Caco-2 (cell line): Measurements from ENCODE around the gene PGLYRP4. TPM values are rescaled to one million over a fixed set of nuclear protein-coding genes. Genes with fewer than 3 reads are reported as not detected.

Source experiments
- BruUV-seq: library from RNA; stranded (reverse); fragments of 400-500 nt; replicated peaks from 2 replicates; lab custom pipeline; 2021; lab: Mats Ljungman, UMichigan
- CTCF ChIA-PET: fragments of 300-600 bp; sonication (Branson Sonifier 250); formaldehyde crosslinking; loops from one replicate; lab custom pipeline; 2022; ENCODE audit warnings: antibody characterized with exemption; lab: Charles Lee
- POLR2A ChIA-PET: fragments of 300-600 bp; sonication (Branson Sonifier 250); formaldehyde crosslinking; loops from one replicate; lab custom pipeline; 2022; ENCODE audit warnings: antibody characterized with exemption; lab: Charles Lee
- DNase-seq, 2 experiments: peaks; one replicate each; pipeline versions ENCODE4 v3.0.0 to v3.0.0-alpha.2; 2020 to 2022
- H3K27me3 ChIP-seq: replicated peaks from 2 replicates; pipeline ENCODE4 v1.6.0; 2011; ENCODE audit warnings: low read length; ENCODE audit not compliant: control insufficient read depth, insufficient read depth
- H3K36me3 ChIP-seq: 2 replicates; pipeline ENCODE4 v1.5.1; 2011; ENCODE audit warnings: low read length; ENCODE audit not compliant: control insufficient read depth, insufficient read depth
- H3K4me1 ChIP-seq: fragments of 250-450 bp; sonication (Bioruptor Pico); 2 replicates; pipeline ENCODE4 v1.5.1; 2020; ENCODE audit warnings: mild to moderate bottlenecking
- H3K4me3 ChIP-seq: 2 replicates; pipeline ENCODE4 v1.5.1; 2011; ENCODE audit warnings: low read depth, mild to moderate bottlenecking, control low read depth, low read length
- H3K9me3 ChIP-seq: fragments of 250-450 bp; sonication (Bioruptor Pico); 2 replicates; pipeline ENCODE4 v1.5.1; 2020; ENCODE audit warnings: mild to moderate bottlenecking, moderate library complexity
- H3K27ac Mint-ChIP-seq: one replicate; pipeline ENCODE4 v1.8.0; 2022; ENCODE audit warnings: mixed read lengths; ENCODE audit not compliant: unreplicated experiment
- H3K27me3 Mint-ChIP-seq: one replicate; pipeline ENCODE4 v1.8.0; 2022; ENCODE audit warnings: mixed read lengths; ENCODE audit not compliant: insufficient read depth, unreplicated experiment
- H3K36me3 Mint-ChIP-seq: one replicate; pipeline ENCODE4 v1.8.0; 2022; ENCODE audit warnings: mild to moderate bottlenecking, mixed read lengths; ENCODE audit not compliant: insufficient read depth, unreplicated experiment
- H3K4me1 Mint-ChIP-seq: one replicate; pipeline ENCODE4 v1.8.0; 2022; ENCODE audit warnings: low read depth, mixed read lengths; ENCODE audit not compliant: unreplicated experiment
- H3K4me3 Mint-ChIP-seq: one replicate; pipeline ENCODE4 v1.8.0; 2022; ENCODE audit warnings: mild to moderate bottlenecking, moderate library complexity, mixed read lengths; ENCODE audit not compliant: unreplicated experiment
- H3K9me3 Mint-ChIP-seq: one replicate; pipeline ENCODE4 v1.8.0; 2022; ENCODE audit warnings: mixed read lengths; ENCODE audit not compliant: unreplicated experiment
- intact Hi-C: fragments of 100-400 bp; cut with micrococcal nuclease; formaldehyde crosslinking; loops from one replicate; pipeline ENCODE4 v1.10.0; 2022; ENCODE audit not compliant: unreplicated experiment
- total RNA-seq: library from RNA; stranded (reverse); gene quantifications from 2 replicates; pipeline ENCODE4 v1.2.3, GENCODE V29; 2022
- TF ChIP-seq, protein P1 (sequence below), 2 experiments: fragments of 200-600 bp in 1 of 2; IDR thresholded peaks; 1 replicate in 1 of 2; 2 replicates in 1 of 2; pipeline versions ENCODE4 v1.5.1 to v1.8.0; 2011 to 2022; ENCODE audit warnings: antibody characterized with exemption in 1 of 2, control low read depth in 1 of 2, inconsistent platforms in 1 of 2, low read depth in 1 of 2, low read length in 1 of 2, mild to moderate bottlenecking in 1 of 2, moderate library complexity in 1 of 2; ENCODE audit not compliant: insufficient read depth in 1 of 2, severe bottlenecking in 1 of 2, unreplicated experiment in 1 of 2

Gene PGLYRP4
- total RNA-seq, 1 experiment from 2014 or later = not detected

DNA sequence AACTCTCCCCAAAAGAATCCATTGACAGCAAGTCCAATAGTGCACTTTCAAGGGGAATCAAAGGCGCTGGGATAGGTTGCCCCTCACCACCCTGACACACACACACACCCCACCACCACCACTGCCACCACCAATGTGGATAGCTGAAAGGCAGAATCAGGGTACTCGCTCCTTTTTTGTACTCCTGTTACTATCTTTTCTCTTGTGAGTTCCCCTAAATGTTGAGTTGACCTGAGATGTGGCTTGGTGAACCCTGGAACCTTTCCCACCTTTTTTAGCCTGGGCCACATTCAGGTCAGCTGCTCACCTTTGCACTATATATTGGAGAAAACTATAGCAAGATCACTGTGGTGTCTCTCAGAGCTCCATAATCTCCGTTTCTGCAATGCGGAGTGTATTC is 38.4 kb upstream of the PGLYRP4 start:
- peaks cover 16% of the 10 kb centered on the region for H3K27me3 Mint-ChIP-seq
- TF ChIP-seq, protein P1, sequence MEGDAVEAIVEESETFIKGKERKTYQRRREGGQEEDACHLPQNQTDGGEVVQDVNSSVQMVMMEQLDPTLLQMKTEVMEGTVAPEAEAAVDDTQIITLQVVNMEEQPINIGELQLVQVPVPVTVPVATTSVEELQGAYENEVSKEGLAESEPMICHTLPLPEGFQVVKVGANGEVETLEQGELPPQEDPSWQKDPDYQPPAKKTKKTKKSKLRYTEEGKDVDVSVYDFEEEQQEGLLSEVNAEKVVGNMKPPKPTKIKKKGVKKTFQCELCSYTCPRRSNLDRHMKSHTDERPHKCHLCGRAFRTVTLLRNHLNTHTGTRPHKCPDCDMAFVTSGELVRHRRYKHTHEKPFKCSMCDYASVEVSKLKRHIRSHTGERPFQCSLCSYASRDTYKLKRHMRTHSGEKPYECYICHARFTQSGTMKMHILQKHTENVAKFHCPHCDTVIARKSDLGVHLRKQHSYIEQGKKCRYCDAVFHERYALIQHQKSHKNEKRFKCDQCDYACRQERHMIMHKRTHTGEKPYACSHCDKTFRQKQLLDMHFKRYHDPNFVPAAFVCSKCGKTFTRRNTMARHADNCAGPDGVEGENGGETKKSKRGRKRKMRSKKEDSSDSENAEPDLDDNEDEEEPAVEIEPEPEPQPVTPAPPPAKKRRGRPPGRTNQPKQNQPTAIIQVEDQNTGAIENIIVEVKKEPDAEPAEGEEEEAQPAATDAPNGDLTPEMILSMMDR (IDR thresholded peaks at IDR 0.05; ENCODE audit: insufficient read depth in 1 of 2, low read depth in 1 of 2, low read length in 1 of 2, severe bottlenecking in 1 of 2, unreplicated experiment in 1 of 2) = no peak
- Histone ChIP-seq H3K9me3 (peaks cover 4% of the 10 kb centered on the region; the same call in 1 of the 2 replicates), H3K36me3 (no peaks in the 10 kb centered on the region), H3K27me3 (no peaks in the 10 kb centered on the region; the same call in 1 of the 2 replicates), H3K4me3 (no peak overlapping the region), H3K4me1 (no peaks in the 10 kb centered on the region)
- POLR2A ChIA-PET = no interaction called here
- CTCF ChIA-PET = no interaction called here
- H3K36me3 Mint-ChIP-seq = no peaks in the 10 kb centered on the region
- no peak for DNase-seq
- H3K4me3 Mint-ChIP-seq = no peak overlapping the region
- no TSS peak for BruUV-seq
- no peaks in the 10 kb centered on the region for H3K4me1 Mint-ChIP-seq
- peaks cover 8% of the 10 kb centered on the region for H3K9me3 Mint-ChIP-seq
- H3K27ac Mint-ChIP-seq = no peak overlapping the region
- intact Hi-C loops = no loop called here

DNA sequence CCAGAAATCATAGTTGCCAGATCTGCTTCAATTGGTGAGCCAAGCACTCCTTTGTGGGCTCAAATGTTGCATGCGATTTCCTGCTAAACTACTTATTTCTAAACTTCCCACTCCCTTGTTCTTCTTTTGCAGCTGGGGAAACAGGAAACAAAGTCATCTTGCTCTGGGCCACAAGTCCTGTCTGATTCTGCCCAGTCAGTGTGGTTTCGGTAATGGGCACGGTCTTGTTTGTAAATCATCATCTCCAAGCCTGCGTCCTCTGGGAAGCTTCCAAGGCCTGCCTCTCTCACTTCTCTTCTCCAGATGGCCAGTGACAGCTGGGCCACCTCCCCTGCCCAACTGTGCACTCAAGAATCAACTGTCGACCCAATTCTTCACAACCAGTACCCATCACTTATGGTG is 37.9 kb upstream of the PGLYRP4 start:
- no peak for DNase-seq
- H3K4me1 ChIP-seq = no peaks in the 10 kb centered on the region
- H3K36me3 ChIP-seq = no peaks in the 10 kb centered on the region
- H3K9me3 ChIP-seq = peaks cover 7% of the 10 kb centered on the region; the same call in 1 of the 2 replicates
- peaks cover 17% of the 10 kb centered on the region for H3K27me3 Mint-ChIP-seq
- peaks cover 13% of the 10 kb centered on the region for H3K9me3 Mint-ChIP-seq
- no peaks in the 10 kb centered on the region; the same call in 1 of the 2 replicates for H3K27me3 ChIP-seq
- H3K27ac Mint-ChIP-seq = no peak overlapping the region
- ChIA-PET CTCF (no interaction called here), POLR2A (no interaction called here)
- no peak overlapping the region for H3K4me3 ChIP-seq
- intact Hi-C loops = no loop called here
- no peak overlapping the region for H3K4me3 Mint-ChIP-seq
- no TSS peak for BruUV-seq
- H3K4me1 Mint-ChIP-seq = no peaks in the 10 kb centered on the region
- TF ChIP-seq, protein P1 (IDR thresholded peaks at IDR 0.05; ENCODE audit: insufficient read depth in 1 of 2, low read depth in 1 of 2, low read length in 1 of 2, severe bottlenecking in 1 of 2, unreplicated experiment in 1 of 2) = no peak
- no peaks in the 10 kb centered on the region for H3K36me3 Mint-ChIP-seq

DNA sequence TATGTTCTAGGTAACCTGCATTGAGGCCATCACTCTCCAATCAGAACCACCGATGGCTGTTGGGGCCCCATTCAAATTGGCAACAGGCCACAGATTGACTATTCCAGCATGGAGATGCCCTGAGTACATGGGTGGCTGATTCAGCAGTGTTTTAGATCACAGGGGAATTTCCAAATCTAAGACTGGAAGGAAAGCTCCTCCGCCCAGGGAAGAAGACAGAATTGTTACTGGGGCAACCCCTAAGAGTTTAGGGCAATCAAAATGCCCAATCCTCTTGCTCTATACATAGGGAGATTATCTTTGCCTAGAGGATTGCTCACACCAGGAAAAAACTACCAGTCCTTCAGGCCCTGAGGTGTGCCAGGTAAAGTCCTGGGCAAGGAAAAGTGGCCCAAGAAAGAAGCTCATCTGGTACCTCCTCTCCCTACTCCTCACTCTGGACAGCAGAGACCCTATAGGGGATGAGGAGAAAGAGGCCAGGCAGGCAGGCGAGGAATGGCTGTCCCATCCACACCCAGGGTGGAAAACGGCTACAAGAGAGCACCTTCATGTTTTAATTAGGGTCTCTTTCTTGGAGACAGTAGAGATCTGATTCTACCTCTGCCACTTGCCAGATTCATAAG is 36.4 kb upstream of the PGLYRP4 start:
- ChIA-PET POLR2A (no interaction called here), CTCF (no interaction called here)
- Mint-ChIP-seq H3K9me3 (peaks cover 21% of the 10 kb centered on the region), H3K27me3 (peaks cover 21% of the 10 kb centered on the region), H3K4me3 (no peak overlapping the region), H3K27ac (no peak overlapping the region), H3K4me1 (no peaks in the 10 kb centered on the region), H3K36me3 (no peaks in the 10 kb centered on the region)
- Histone ChIP-seq H3K4me1 (no peaks in the 10 kb centered on the region), H3K27me3 (no peaks in the 10 kb centered on the region; the same call in 1 of the 2 replicates), H3K36me3 (no peaks in the 10 kb centered on the region), H3K4me3 (no peak overlapping the region), H3K9me3 (peaks cover 10% of the 10 kb centered on the region; the same call in 1 of the 2 replicates)
- intact Hi-C loops = no loop called here
- no TSS peak for BruUV-seq
- no peak for DNase-seq
- TF ChIP-seq, protein P1 (IDR thresholded peaks at IDR 0.05; ENCODE audit: insufficient read depth in 1 of 2, low read depth in 1 of 2, low read length in 1 of 2, severe bottlenecking in 1 of 2, unreplicated experiment in 1 of 2) = no peak
